CD4-positive, alpha-beta T cell (primary cell): ENCODE measurements around the gene TNFSF11. TPM values are rescaled to one million over a fixed set of nuclear protein-coding genes. Genes with fewer than 3 reads are reported as not detected.

ENCODE experiments used
- ATAC-seq: fragments of 200-7000 bp; cut with Tn5 transposase; one replicate; pipeline ENCODE4 v1.10.0; 2022; ENCODE audit warnings: mild to moderate bottlenecking; ENCODE audit not compliant: poor library complexity
- CTCF ChIA-PET: fragments of 350-600 bp; sonication (Branson Sonifier 250); formaldehyde crosslinking; loops from one replicate; lab custom pipeline; 2021; ENCODE audit warnings: antibody characterized with exemption, inconsistent platforms; lab: Charles Lee
- POLR2A ChIA-PET: fragments of 350-600 bp; sonication (Branson Sonifier 250); formaldehyde crosslinking; loops from one replicate; lab custom pipeline; 2021; ENCODE audit warnings: antibody characterized with exemption, inconsistent platforms; lab: Charles Lee
- DNase-seq, 14 experiments: peaks; one replicate each; pipeline ENCODE4 v3.0.0-alpha.2; 2013 to 2020; ENCODE audit warnings: mixed read lengths in 2 of 14
- H3K27ac ChIP-seq, 2 donors: one replicate each; pipeline versions ENCODE4 v1.5.1 to v1.7.0; 2013; ENCODE audit warnings: low read length in 2 of 2, low read depth in 1 of 2, mild to moderate bottlenecking in 1 of 2
- H3K27me3 ChIP-seq, 2 experiments: 1 replicate in 1 of 2; 2 replicates in 1 of 2; pipeline versions ENCODE4 v1.6.1 to v1.7.0; 2013; ENCODE audit warnings: low read length in 2 of 2, control low read depth in 1 of 2, mild to moderate bottlenecking in 1 of 2, moderate library complexity in 1 of 2; ENCODE audit not compliant: insufficient read depth in 2 of 2, control insufficient read depth in 1 of 2
- H3K36me3 ChIP-seq: one replicate; pipeline ENCODE4 v1.6.1; 2013; ENCODE audit warnings: low read length, control low read depth; ENCODE audit not compliant: insufficient read depth
- H3K4me1 ChIP-seq: one replicate; pipeline ENCODE4 v1.6.1; 2013; ENCODE audit warnings: low read length, control low read depth; ENCODE audit not compliant: insufficient read depth
- H3K4me3 ChIP-seq: one replicate; pipeline ENCODE4 v1.5.1; 2013; ENCODE audit warnings: mild to moderate bottlenecking, low read length, moderate library complexity
- H3K9me3 ChIP-seq, 2 experiments: 1 replicate in 1 of 2; 2 replicates in 1 of 2; pipeline versions ENCODE4 v1.6.1 to v1.7.0; 2013; ENCODE audit warnings: low read length in 2 of 2, mild to moderate bottlenecking in 2 of 2, control low read depth in 1 of 2, moderate library complexity in 1 of 2; ENCODE audit not compliant: control insufficient read depth in 1 of 2, insufficient read depth in 1 of 2
- H3K27ac Mint-ChIP-seq: one replicate; pipeline ENCODE4 v1.8.0; 2020; ENCODE audit warnings: mixed read lengths
- H3K27me3 Mint-ChIP-seq: one replicate; pipeline ENCODE4 v1.8.0; 2021; ENCODE audit warnings: mixed read lengths
- H3K36me3 Mint-ChIP-seq: one replicate; pipeline ENCODE4 v1.8.0; 2021; ENCODE audit warnings: low read depth, mixed read lengths
- H3K4me1 Mint-ChIP-seq: one replicate; pipeline ENCODE4 v1.8.0; 2021; ENCODE audit warnings: low read depth, mixed read lengths
- H3K4me3 Mint-ChIP-seq: one replicate; pipeline ENCODE4 v1.8.0; 2020; ENCODE audit warnings: mild to moderate bottlenecking, mixed read lengths
- H3K9me3 Mint-ChIP-seq: one replicate; pipeline ENCODE4 v1.8.0; 2020; ENCODE audit warnings: mixed read lengths
- intact Hi-C, 2 experiments: fragments of 100-400 bp; cut with DNase I in 1 of 2; cut with micrococcal nuclease in 1 of 2; formaldehyde crosslinking; loops; one replicate each; pipeline versions ENCODE4 v1.15.1 to v1.9.0; 2023 to 2025; cut with DNase I, micrococcal nuclease
- total RNA-seq, 174 experiments: library from RNA in 2 of 174; stranded (reverse) in 2 of 174; gene quantifications; one replicate each; pipeline ENCODE4 v1.2.3 and lab custom pipeline; 2021 to 2026
- TF ChIP-seq, protein P1 (sequence below): fragments of 200-600 bp; IDR thresholded peaks from one replicate; pipeline ENCODE4 v1.8.0; 2022; ENCODE audit warnings: antibody characterized with exemption, mild to moderate bottlenecking

The TNFSF11 gene
- total RNA-seq, 2 experiments from 2014 or later, result 0.38 to 0.45 TPM

DNA sequence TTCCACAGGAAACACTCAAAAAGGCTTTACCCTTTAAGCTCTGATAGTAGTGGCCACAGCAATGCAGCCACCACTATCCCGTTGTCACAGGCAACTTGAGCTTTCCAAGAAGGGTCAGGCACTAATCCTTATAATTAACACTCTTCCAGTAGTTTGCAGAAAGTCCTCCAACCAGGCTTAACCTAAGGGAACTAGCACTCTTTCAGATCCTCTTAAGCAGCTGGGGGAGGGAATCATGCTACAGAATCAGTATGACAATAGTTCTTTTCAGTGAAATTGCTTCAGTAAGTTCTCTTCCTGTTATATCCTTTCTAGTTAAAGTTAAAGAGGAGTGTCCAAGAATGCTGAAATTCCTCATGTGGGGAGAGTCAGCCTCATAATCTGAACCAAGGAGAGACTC, 82.2 kb downstream of the TNFSF11 start:
- no peak overlapping the region for H3K4me3 Mint-ChIP-seq
- no peak overlapping the region for H3K4me3 ChIP-seq
- TF ChIP-seq, protein P1, sequence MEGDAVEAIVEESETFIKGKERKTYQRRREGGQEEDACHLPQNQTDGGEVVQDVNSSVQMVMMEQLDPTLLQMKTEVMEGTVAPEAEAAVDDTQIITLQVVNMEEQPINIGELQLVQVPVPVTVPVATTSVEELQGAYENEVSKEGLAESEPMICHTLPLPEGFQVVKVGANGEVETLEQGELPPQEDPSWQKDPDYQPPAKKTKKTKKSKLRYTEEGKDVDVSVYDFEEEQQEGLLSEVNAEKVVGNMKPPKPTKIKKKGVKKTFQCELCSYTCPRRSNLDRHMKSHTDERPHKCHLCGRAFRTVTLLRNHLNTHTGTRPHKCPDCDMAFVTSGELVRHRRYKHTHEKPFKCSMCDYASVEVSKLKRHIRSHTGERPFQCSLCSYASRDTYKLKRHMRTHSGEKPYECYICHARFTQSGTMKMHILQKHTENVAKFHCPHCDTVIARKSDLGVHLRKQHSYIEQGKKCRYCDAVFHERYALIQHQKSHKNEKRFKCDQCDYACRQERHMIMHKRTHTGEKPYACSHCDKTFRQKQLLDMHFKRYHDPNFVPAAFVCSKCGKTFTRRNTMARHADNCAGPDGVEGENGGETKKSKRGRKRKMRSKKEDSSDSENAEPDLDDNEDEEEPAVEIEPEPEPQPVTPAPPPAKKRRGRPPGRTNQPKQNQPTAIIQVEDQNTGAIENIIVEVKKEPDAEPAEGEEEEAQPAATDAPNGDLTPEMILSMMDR, result no peak
- H3K9me3 Mint-ChIP-seq, result no peaks in the 10 kb centered on the region
- no peak overlapping the region for H3K27ac Mint-ChIP-seq
- H3K36me3 Mint-ChIP-seq, result no peaks in the 10 kb centered on the region
- no peaks in the 10 kb centered on the region for H3K4me1 Mint-ChIP-seq
- H3K27me3 ChIP-seq, result peaks cover 13 to 18% of the 10 kb centered on the region in 2 experiments
- DNase-seq (no peak), ATAC-seq (no peak)
- CTCF ChIA-PET, result no interaction called here
- no peak overlapping the region for H3K27ac ChIP-seq
- intact Hi-C loops, result no loop called here
- H3K9me3 ChIP-seq, result no peaks in the 10 kb centered on the region
- no peaks in the 10 kb centered on the region for H3K36me3 ChIP-seq
- H3K27me3 Mint-ChIP-seq, result peaks cover 67% of the 10 kb centered on the region
- no peaks in the 10 kb centered on the region for H3K4me1 ChIP-seq
- POLR2A ChIA-PET, result no interaction called here

DNA sequence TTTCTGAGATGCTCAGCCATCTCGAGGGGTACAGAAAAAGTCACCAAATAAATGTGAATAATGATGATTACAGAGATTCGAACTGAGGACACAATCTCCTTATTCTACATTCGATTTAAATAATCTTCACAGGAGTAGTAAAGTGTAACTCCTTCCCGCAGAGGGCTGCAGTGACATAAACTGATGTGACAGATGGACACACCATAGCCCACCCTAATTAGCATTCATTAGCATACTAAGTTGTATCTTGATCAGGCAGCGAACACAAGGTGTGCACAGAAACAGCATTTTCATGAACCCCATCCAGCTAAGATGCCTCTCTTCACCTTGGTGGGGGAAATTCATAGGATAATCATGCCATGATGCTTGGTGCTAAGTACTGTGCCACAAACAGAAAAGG, 83.0 kb downstream of the TNFSF11 start:
- Histone ChIP-seq H3K27ac (no peak overlapping the region), H3K27me3 (peaks cover 13 to 24% of the 10 kb centered on the region in 2 experiments), H3K9me3 (no peaks in the 10 kb centered on the region), H3K4me3 (no peak overlapping the region), H3K36me3 (no peaks in the 10 kb centered on the region), H3K4me1 (no peaks in the 10 kb centered on the region)
- intact Hi-C loops, result no loop called here
- TF ChIP-seq, protein P1, result no peak
- ChIA-PET CTCF (no interaction called here), POLR2A (no interaction called here)
- Mint-ChIP-seq H3K27me3 (peaks cover 71% of the 10 kb centered on the region), H3K9me3 (no peaks in the 10 kb centered on the region), H3K36me3 (no peaks in the 10 kb centered on the region), H3K27ac (no peak overlapping the region), H3K4me3 (no peak overlapping the region), H3K4me1 (no peaks in the 10 kb centered on the region)
- DNase-seq (no peak), ATAC-seq (no peak)

Other genes with a start within 250 kb of the TNFSF11 start
- gene FAM216B, start 207.4 kb downstream of the TNFSF11 start, total RNA-seq, result not detected